H1 (cell line): Measurements from ENCODE around the gene CLPTM1L. TPM values are rescaled to one million over a fixed set of nuclear protein-coding genes. Genes with fewer than 3 reads are reported as not detected.

Experiments
- CTCF ChIA-PET: fragments of 300-600 bp; sonication (Branson Sonifier 250); formaldehyde crosslinking; loops from one replicate; lab custom pipeline; 2021; ENCODE audit not compliant: partially characterized antibody; lab: Charles Lee
- POLR2A ChIA-PET: fragments of 300-600 bp; sonication (Branson Sonifier 250); formaldehyde crosslinking; loops from one replicate; lab custom pipeline; 2021; ENCODE audit warnings: inconsistent platforms; ENCODE audit not compliant: partially characterized antibody; lab: Charles Lee
- DNase-seq, 2 experiments: peaks; one replicate each; pipeline versions ENCODE4 v3.0.0 to v3.0.0-alpha.2; 2010 to 2022; ENCODE audit warnings: low spot score in 2 of 2, low read depth in 1 of 2, mixed read lengths in 1 of 2
- FAIRE-seq: peaks from 2 replicates; lab custom pipeline; 2011; peaks lifted over from hg19 to GRCh38; lab: Jason Lieb, UNC
- H2AFZ ChIP-seq: 2 replicates; pipeline ENCODE4 v1.8.1; 2012; ENCODE audit warnings: low read length, inconsistent platforms
- H2AK5ac ChIP-seq: 2 replicates; pipeline ENCODE4 v1.6.1; 2013; ENCODE audit warnings: low read depth, low read length
- H2BK120ac ChIP-seq: replicated peaks from 2 replicates; pipeline ENCODE3; 2013; ENCODE audit warnings: low read depth, low read length, inconsistent platforms
- H2BK12ac ChIP-seq: 2 replicates; pipeline ENCODE4 v1.6.1; 2013; ENCODE audit warnings: low read depth, low read length
- H2BK15ac ChIP-seq: 2 replicates; pipeline ENCODE4 v1.6.1; 2013; ENCODE audit warnings: low read length
- H2BK20ac ChIP-seq: 2 replicates; pipeline ENCODE4 v1.6.1; 2013; ENCODE audit warnings: low read length
- H2BK5ac ChIP-seq: 2 replicates; pipeline ENCODE4 v1.6.1; 2013; ENCODE audit warnings: low read depth, low read length
- H3K14ac ChIP-seq: 2 replicates; pipeline ENCODE4 v1.6.1; 2013; ENCODE audit warnings: inconsistent platforms; ENCODE audit not compliant: insufficient read length
- H3K18ac ChIP-seq: 2 replicates; pipeline ENCODE4 v1.6.1; 2013; ENCODE audit warnings: low read length; ENCODE audit errors: extremely low read depth
- H3K23ac ChIP-seq: 2 replicates; pipeline ENCODE4 v1.6.1; 2013; ENCODE audit warnings: inconsistent platforms; ENCODE audit not compliant: insufficient read length
- H3K23me2 ChIP-seq: 2 replicates; pipeline ENCODE4 v1.6.1; 2013; ENCODE audit warnings: low read depth, low read length
- H3K27ac ChIP-seq: 2 replicates; pipeline ENCODE4 v1.6.1; 2011; ENCODE audit warnings: low read depth, low read length, inconsistent platforms
- H3K27me3 ChIP-seq, 4 experiments: replicated peaks in 1 of 4; 1 replicate in 1 of 4; 2 replicates in 3 of 4; pipeline versions ENCODE4 v1.6.1 to v1.8.1; 2011 to 2013; ENCODE audit warnings: low read length in 3 of 4, mild to moderate bottlenecking in 3 of 4, inconsistent platforms in 2 of 4, mixed read lengths in 2 of 4, moderate library complexity in 1 of 4; ENCODE audit not compliant: control insufficient read depth in 3 of 4, insufficient read depth in 3 of 4; ENCODE audit errors: extremely low read depth in 1 of 4
- H3K36me3 ChIP-seq, 4 experiments: 2 replicates each; pipeline versions ENCODE4 v1.6.1 to v1.8.1; 2011 to 2013; ENCODE audit warnings: mild to moderate bottlenecking in 4 of 4, low read length in 3 of 4, moderate library complexity in 2 of 4, control low read depth in 1 of 4, inconsistent platforms in 1 of 4; ENCODE audit not compliant: insufficient read depth in 4 of 4, control insufficient read depth in 2 of 4
- H3K4ac ChIP-seq: replicated peaks from 2 replicates; pipeline ENCODE3; 2013; ENCODE audit warnings: low read length, low read depth, mixed read lengths, inconsistent platforms; ENCODE audit not compliant: insufficient read length
- H3K4me1 ChIP-seq, 4 experiments: replicated peaks in 1 of 4; 1 replicate in 1 of 4; 2 replicates in 3 of 4; pipeline versions ENCODE4 v1.6.1 to v1.8.1; 2011 to 2013; ENCODE audit warnings: low read length in 3 of 4, inconsistent platforms in 2 of 4, mixed read lengths in 1 of 4; ENCODE audit not compliant: insufficient read depth in 4 of 4, control insufficient read depth in 3 of 4
- H3K4me2 ChIP-seq, 2 experiments: 2 replicates each; pipeline versions ENCODE4 v1.6.1 to v1.8.1; 2011 to 2013; ENCODE audit warnings: low read depth in 2 of 2, low read length in 2 of 2, control low read depth in 1 of 2, inconsistent platforms in 1 of 2, mild to moderate bottlenecking in 1 of 2; ENCODE audit not compliant: insufficient read depth in 1 of 2
- H3K4me3 ChIP-seq, 4 experiments: fragments of 200-600, 300-600 bp in 1 of 4; sonication (generic), shearing (Covaris generic), sonication (Bioruptor Twin) in 1 of 4; 2 replicates each; pipeline versions ENCODE4 v1.5.1 to v1.8.1; 2011 to 2016; ENCODE audit warnings: low read length in 4 of 4, low read depth in 3 of 4, control low read depth in 2 of 4, inconsistent platforms in 2 of 4, mild to moderate bottlenecking in 2 of 4, mixed read lengths in 1 of 4, moderate library complexity in 1 of 4; ENCODE audit not compliant: insufficient read depth in 2 of 4; ENCODE audit errors: extremely low read depth in 1 of 4
- H3K56ac ChIP-seq: replicated peaks from 2 replicates; pipeline ENCODE3; 2013; ENCODE audit warnings: low read depth, mild to moderate bottlenecking, mixed read lengths, low read length, inconsistent platforms; ENCODE audit not compliant: insufficient read length
- H3K79me1 ChIP-seq: 2 replicates; pipeline ENCODE4 v1.6.1; 2013; ENCODE audit warnings: low read depth, low read length, control low read depth
- H3K79me2 ChIP-seq, 2 experiments: 2 replicates each; pipeline versions ENCODE4 v1.6.1 to v1.8.1; 2012 to 2013; ENCODE audit warnings: low read length in 2 of 2, mild to moderate bottlenecking in 2 of 2, inconsistent platforms in 1 of 2; ENCODE audit not compliant: insufficient read depth in 2 of 2, control insufficient read depth in 1 of 2
- H3K9ac ChIP-seq, 4 experiments: replicated peaks in 1 of 4; 1 replicate in 1 of 4; 2 replicates in 3 of 4; pipeline versions ENCODE4 v1.6.1 to v1.8.1; 2011 to 2013; ENCODE audit warnings: low read depth in 3 of 4, low read length in 3 of 4, control low read depth in 2 of 4, mild to moderate bottlenecking in 2 of 4, moderate library complexity in 2 of 4, inconsistent platforms in 1 of 4; ENCODE audit errors: extremely low read depth in 1 of 4
- H3K9me3 ChIP-seq, 2 experiments: 2 replicates each; pipeline versions ENCODE4 v1.6.1 to v1.8.1; 2012 to 2013; ENCODE audit warnings: mild to moderate bottlenecking in 2 of 2, moderate library complexity in 2 of 2, control low read depth in 1 of 2, inconsistent platforms in 1 of 2, low read depth in 1 of 2, low read length in 1 of 2, mixed read lengths in 1 of 2; ENCODE audit not compliant: insufficient read depth in 2 of 2
- H4K20me1 ChIP-seq, 2 experiments: replicated peaks in 1 of 2; 2 replicates each; pipeline versions ENCODE3 to v1.8.1; 2011 to 2013; ENCODE audit warnings: inconsistent platforms in 2 of 2, low read length in 2 of 2, mild to moderate bottlenecking in 1 of 2; ENCODE audit not compliant: insufficient read depth in 2 of 2, control insufficient read depth in 1 of 2
- H4K5ac ChIP-seq: 2 replicates; pipeline ENCODE4 v1.6.1; 2013; ENCODE audit warnings: low read length, low read depth, mixed read lengths, inconsistent platforms; ENCODE audit not compliant: insufficient read length
- H4K8ac ChIP-seq: 2 replicates; pipeline ENCODE4 v1.8.0; 2013; ENCODE audit warnings: mild to moderate bottlenecking, moderate library complexity, low read length, inconsistent platforms; ENCODE audit not compliant: insufficient read depth; ENCODE audit errors: extremely low read depth
- H4K91ac ChIP-seq: replicated peaks from 2 replicates; pipeline ENCODE3; 2013; ENCODE audit warnings: low read length, mixed read lengths, inconsistent platforms; ENCODE audit not compliant: insufficient read length
- BCL11A ChIP-seq, 2 experiments: IDR thresholded peaks; one replicate each; pipeline ENCODE4 v1.6.1; 2011; ENCODE audit warnings: low read depth in 2 of 2, low read length in 2 of 2, mild to moderate bottlenecking in 2 of 2
- BRCA1 ChIP-seq: IDR thresholded peaks from 2 replicates; pipeline ENCODE4 v1.6.1; 2012; ENCODE audit warnings: low read depth, low read length, improper control_type of control experiment
- GTF2F1 ChIP-seq: IDR thresholded peaks from 2 replicates; pipeline ENCODE4 v1.6.1; 2012; ENCODE audit warnings: low read depth, low read length, improper control_type of control experiment, borderline replicate concordance
- JUND ChIP-seq: IDR thresholded peaks from 2 replicates; pipeline ENCODE4 v1.6.1; 2011; ENCODE audit warnings: mild to moderate bottlenecking, improper control_type of control experiment, low read length
- RAD21 ChIP-seq, 2 experiments: IDR thresholded peaks in 1 of 2; conservative IDR thresholded peaks in 1 of 2; 2 replicates each; pipeline ENCODE4 v1.6.1; 2011; ENCODE audit warnings: low read depth in 2 of 2, low read length in 2 of 2, improper control_type of control experiment in 1 of 2, inconsistent platforms in 1 of 2, mild to moderate bottlenecking in 1 of 2, moderate library complexity in 1 of 2
- RNF2 ChIP-seq: fragments of 200-900, 300-1000 bp; sonication (generic); IDR thresholded peaks from 2 replicates; pipeline ENCODE4 v1.7.1; 2016; ENCODE audit warnings: borderline replicate concordance, low read depth, mild to moderate bottlenecking, antibody characterized with exemption, low read length; ENCODE audit not compliant: poor library complexity, severe bottlenecking; ENCODE audit errors: missing control alignments
- TAF1 ChIP-seq: IDR thresholded peaks from 2 replicates; pipeline ENCODE4 v1.6.1; 2011; ENCODE audit warnings: mild to moderate bottlenecking, low read depth, low read length
- TCF12 ChIP-seq: IDR thresholded peaks from 2 replicates; pipeline ENCODE4 v1.6.1; 2011; ENCODE audit warnings: low read depth, mild to moderate bottlenecking, low read length
- USF2 ChIP-seq: IDR thresholded peaks from 2 replicates; pipeline ENCODE4 v1.6.1; 2011; ENCODE audit warnings: low read length, improper control_type of control experiment
- ZNF274 ChIP-seq: IDR thresholded peaks from 2 replicates; pipeline ENCODE4 v1.7.0; 2012; ENCODE audit warnings: low read length, borderline replicate concordance; ENCODE audit errors: extremely low read depth
- WGBS, 2 experiments: shearing (Covaris generic) in 1 of 2; methylation state at CpG; one replicate each; pipeline versions ENCODE4 v1.1.6 to v1.1.7; 2013 to 2015; ENCODE audit warnings: low lambda C conversion rate in 2 of 2, mixed read lengths in 2 of 2, inconsistent platforms in 1 of 2, low coverage in 1 of 2, missing lambda C conversion rate in 1 of 2; ENCODE audit not compliant: insufficient replicate concordance in 2 of 2, insufficient coverage in 1 of 2, insufficient read length in 1 of 2; ENCODE audit errors: extremely low coverage in 1 of 2, missing lambda C conversion rate in 1 of 2; 5-methylcytosine and 5-hydroxymethylcytosine counted together
- polyA plus RNA-seq, 7 experiments: library from polyadenylated mRNA; depleted of rRNA in 3 of 7; stranded (reverse) in 5 of 7; unstranded in 2 of 7; fragments of >200 nt in 5 of 7; fragments of 200-250 nt in 2 of 7; gene quantifications; 1 replicate in 5 of 7; 2 replicates in 1 of 7; 4 replicates in 1 of 7; pipeline versions ENCODE4 v1.2.1 to v1.2.3, GENCODE V29; 2011 to 2013; ENCODE audit warnings: missing spikeins in 2 of 7, mixed read lengths in 2 of 7
- total RNA-seq: library from RNA; stranded (reverse); fragmentation: NEBNext Ultra II Directional; extraction: Animal tissue kit (Norgen Biotek cat#: 25700); gene quantifications from 2 replicates; pipeline ENCODE4 v1.2.1, GENCODE V29; 2021

The CLPTM1L gene
- total and polyA plus RNA-seq, 2 of the 8 experiments (the other 6 are each of a cell fraction or from before 2014, with no cell fraction given): 102 to 119 TPM

DNA sequence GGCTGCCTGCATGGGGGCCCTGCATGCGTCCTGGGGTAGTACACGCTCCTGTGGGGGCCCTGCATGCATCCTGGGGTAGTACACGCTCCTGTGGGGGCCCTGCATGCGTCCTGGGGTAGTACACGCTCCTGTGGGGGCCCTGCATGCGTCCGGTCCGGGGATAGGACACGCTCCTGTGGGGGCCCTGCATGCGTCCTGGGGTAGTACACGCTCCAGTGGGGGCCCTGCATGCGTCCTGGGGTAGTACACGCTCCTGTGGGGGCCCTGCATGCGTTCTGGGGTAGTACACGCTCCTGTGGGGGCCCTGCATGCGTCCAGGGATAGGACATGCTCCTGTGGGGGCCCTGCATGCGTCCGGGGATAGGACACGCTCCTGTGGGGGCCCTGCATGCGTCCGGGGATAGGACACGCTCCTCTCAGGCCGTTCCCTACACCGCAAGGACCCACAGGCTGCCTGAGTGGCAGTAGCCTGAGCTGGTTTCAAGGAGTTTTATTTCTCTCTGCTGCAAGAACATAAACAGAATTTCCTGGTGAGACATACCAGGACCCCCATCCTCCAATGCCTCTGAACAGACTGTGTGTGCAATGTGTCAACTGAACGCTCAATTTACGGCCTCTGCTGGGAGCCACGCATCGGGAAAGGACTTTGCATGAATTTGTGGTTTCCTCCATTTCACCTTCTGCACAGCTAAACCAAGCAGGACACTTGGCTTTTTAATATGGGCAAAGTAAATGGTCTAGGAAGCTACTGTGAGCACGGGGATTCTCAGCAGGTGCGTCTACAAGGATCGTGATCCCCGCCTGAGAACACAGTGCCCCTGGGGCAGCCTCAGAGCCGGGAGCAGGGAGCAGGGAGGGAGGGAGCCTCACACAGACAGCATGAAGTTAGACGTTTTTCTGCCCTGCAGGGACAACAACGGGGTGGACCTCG lies 48.9 kb upstream of the CLPTM1L start:
- H3K4ac ChIP-seq: no peak overlapping the region
- H2BK5ac ChIP-seq: no peak overlapping the region
- no peak overlapping the region for H3K4me2 ChIP-seq
- no peaks in the 10 kb centered on the region for H3K36me3 ChIP-seq
- FAIRE-seq (no peak), DNase-seq (no peak)
- ChIA-PET CTCF (interaction anchor here (1.0 kb wide), 1 partner anchor 15 kb away, joined by 3 read pairs; no protein-coding TSS in a partner anchor), POLR2A (interaction anchor here (0.7 to 1.0 kb wide), 2 partner anchors 13 to 516 kb away, joined by 3 to 4 read pairs; no protein-coding TSS in a partner anchor)
- no peak overlapping the region for H4K91ac ChIP-seq
- H3K23ac ChIP-seq: no peak overlapping the region
- H2BK12ac ChIP-seq: no peak overlapping the region
- peaks cover 0 to 7% (median 2%) of the 10 kb centered on the region in 4 experiments; a peak in 2 of 7 replicates for H3K27me3 ChIP-seq
- no peak overlapping the region for H3K14ac ChIP-seq
- H3K9ac ChIP-seq: no peak overlapping the region
- no peaks in the 10 kb centered on the region for H3K79me1 ChIP-seq
- 82% methylated on average over 29 of the region's 36 CpGs; no CpG with 5 or more reads in 1 of the 2 experiments for WGBS, 2 experiments
- H3K56ac ChIP-seq: no peak overlapping the region
- H2BK20ac ChIP-seq: no peak overlapping the region
- H4K8ac ChIP-seq: no peak overlapping the region
- H3K79me2 ChIP-seq: no peaks in the 10 kb centered on the region
- H2BK120ac ChIP-seq: no peak overlapping the region
- no peaks in the 10 kb centered on the region for H3K9me3 ChIP-seq
- H2AK5ac ChIP-seq: no peak overlapping the region
- no peak overlapping the region for H3K4me3 ChIP-seq
- H2AFZ ChIP-seq: no peak overlapping the region
- no peak overlapping the region for H2BK15ac ChIP-seq
- H3K18ac ChIP-seq: no peak overlapping the region
- H3K23me2 ChIP-seq: peaks cover under 1% of the 10 kb centered on the region; the same call in 1 of the 2 replicates
- peaks cover 0 to 2% (median 0%) of the 10 kb centered on the region in 4 experiments; a peak in 3 of 7 replicates for H3K4me1 ChIP-seq
- H4K5ac ChIP-seq: no peak overlapping the region
- no peak overlapping the region for H3K27ac ChIP-seq
- no peaks in the 10 kb centered on the region for H4K20me1 ChIP-seq
- TF ChIP-seq TCF12 (no peak), BCL11A (IDR thresholded peaks at IDR 0.05; ENCODE audit: low read depth in 2 of 2, low read length in 2 of 2) (no peak), RAD21 (IDR thresholded peaks at IDR 0.05 in 1 of 2, conservative IDR thresholded peaks at IDR 0.05 in 1 of 2; ENCODE audit: low read depth in 2 of 2, low read length in 2 of 2) (no peak), GTF2F1 (no peak), RNF2 (no peak), ZNF274 (no peak), BRCA1 (no peak), TAF1 (no peak), USF2 (no peak), JUND (no peak)
